HUDEP-2 (cell line): ENCODE data around the gene NDST4.
A peak's percentile ranks its signal among the peaks of the same experiment; 100 is the strongest.

Experiments used
- DNase-seq, 76 experiments: peaks; one replicate each; lab custom pipeline; 2025; ENCODE audit not compliant: unreplicated experiment in 76 of 76; lab: John Stamatoyannopoulos, UW

The NDST4 gene

DNA sequence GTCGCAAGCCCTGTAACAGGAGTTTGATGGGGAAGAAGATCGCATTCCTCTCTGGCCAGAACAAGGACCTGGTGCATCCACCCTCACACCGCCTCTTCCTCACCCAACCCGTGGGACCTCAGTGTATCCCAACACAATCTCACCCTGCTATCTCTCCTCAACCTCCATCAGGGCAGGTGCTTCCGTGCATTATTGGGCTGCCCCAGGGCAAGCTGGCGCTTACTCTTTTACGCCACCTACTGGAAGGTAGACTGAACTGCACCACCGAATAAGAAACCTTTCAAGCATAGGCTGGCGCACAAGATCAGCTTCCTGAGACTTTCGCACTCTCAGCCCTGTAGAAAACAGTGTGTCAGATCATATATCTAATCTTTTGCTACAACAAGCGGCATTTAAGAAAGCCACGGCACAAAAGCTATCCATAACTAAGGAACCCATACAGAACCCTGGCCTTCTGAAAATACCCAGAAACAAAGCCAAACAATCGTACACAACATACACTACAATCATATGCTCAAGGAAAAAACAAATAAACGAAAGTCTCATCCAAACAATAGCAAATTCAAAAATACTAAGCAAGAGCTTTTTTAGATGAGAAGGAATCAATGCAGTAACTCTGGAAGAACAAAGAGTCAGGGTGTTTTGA, 305.5 kb downstream of the NDST4 start:
- DNase-seq: peak in 21 of 76 experiments; percentile 0 to 29 (median 3)

- DNase-seq: no peak
Observed at GRCh38 chr4:114807357-114807756, 306.1 kb downstream of the NDST4 start.

GRCh38 chr4:114791976-114792375, 321.4 kb downstream of the NDST4 start:
- no peak for DNase-seq

DNA sequence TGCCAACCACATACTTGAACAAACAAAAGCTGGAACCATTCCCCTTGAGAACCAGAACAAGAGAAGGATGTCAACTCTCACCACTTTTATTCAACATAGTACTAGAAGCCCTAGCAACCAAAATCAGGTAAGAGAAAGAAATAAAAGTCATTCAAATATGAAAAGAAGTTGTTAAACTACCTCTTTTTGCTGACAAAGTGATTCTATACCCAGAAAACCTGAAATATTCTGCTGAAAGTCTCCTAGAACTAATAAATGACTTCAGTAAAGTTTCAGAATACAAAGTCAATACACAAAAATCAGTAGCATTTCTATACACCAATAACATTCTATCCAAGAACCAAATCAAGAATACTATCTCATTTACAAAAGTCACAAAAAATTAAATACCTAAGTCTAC, 327.9 kb downstream of the NDST4 start:
- no peak for DNase-seq

DNA sequence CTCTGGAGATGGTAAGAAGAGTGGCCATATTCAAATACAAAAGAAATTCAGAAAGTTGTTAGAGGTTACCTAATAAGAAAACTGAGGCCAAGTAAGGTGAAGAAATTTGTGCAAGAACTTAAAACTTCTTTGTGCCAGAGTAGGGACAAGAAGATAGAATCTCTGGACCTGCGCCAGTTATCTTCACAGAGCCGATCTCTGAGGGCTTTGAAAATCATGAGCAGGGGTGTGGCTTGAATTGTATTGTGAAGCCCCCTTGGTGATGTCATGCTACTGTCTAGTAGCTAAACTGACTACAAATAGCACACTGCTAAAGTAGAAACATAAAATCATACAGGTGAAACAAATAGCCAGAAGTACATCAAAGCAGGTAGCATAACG, 330.2 kb downstream of the NDST4 start:
- no peak for DNase-seq

DNA sequence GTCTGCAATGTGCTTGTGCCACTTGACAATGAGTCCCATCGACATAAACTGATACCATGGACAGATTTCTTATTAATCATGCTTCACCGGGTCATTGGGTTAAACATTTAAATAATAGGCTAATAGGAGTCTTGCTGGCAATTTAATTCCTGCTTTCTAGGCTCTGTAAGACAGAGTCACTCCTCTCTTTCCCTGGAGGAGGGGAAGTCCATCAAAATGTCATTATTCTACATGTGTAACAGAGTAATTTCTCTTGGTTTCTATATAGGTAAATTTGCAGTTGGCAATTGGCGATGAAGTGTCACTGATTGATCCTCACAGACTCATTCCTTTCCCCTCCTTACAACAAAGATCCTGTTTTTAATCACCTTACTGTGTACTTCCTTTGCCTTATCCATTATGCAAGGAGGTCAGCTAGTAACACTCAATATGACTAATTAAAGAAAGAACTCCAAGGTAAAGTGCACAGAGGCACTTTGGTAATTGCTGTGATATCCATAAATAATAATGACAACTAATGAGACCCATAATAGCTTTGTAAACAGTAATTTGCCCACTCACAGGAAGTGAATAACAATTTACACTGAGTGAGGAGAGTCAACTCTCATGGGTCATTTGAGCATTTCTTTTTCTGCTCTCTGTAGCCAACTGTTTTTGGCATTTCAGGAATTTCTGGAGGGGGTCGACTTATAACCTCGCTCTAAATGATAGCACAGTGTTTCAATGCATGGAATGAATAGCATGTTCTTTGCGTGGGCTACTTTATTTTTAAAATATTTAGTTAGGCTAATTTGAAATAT, 330.8 kb downstream of the NDST4 start:
- DNase-seq: no peak

GRCh38 chr4:114780205-114780604, 333.2 kb downstream of the NDST4 start:
- DNase-seq: no peak
